Stimulated activated naive CD8-positive, alpha-beta T cell treated with anti-CD3 and anti-CD28 coated beads, Interleukin-15, amount 100 ng/mL, for 72 hours (primary cell): ENCODE results near the gene CFAP299.
"Not testable (repeated sequence)": the region's sequence is repeated elsewhere in the genome, so short reads cannot be mapped to it uniquely, and the experiment has no call there.

Experiments used
- ATAC-seq: fragments of 150-1000 bp; cut with Tn5 transposase; 2 replicates; pipeline ENCODE4 v1.10.0; 2021; ENCODE audit warnings: mild to moderate bottlenecking, moderate library complexity
- DNase-seq, 2 donors: peaks; one replicate each; pipeline ENCODE4 v3.0.0; 2021 to 2022
- H3K27ac Mint-ChIP-seq, 2 donors: one replicate each; pipeline ENCODE4 v1.8.0; 2022; ENCODE audit warnings: mild to moderate bottlenecking in 2 of 2, mixed read lengths in 2 of 2, moderate library complexity in 2 of 2
- H3K27me3 Mint-ChIP-seq: one replicate; pipeline ENCODE4 v1.8.0; 2022; ENCODE audit warnings: mixed read lengths
- H3K4me1 Mint-ChIP-seq: one replicate; pipeline ENCODE4 v1.8.0; 2022; ENCODE audit warnings: mild to moderate bottlenecking, mixed read lengths
- H3K4me3 Mint-ChIP-seq, 2 donors: one replicate each; pipeline ENCODE4 v1.8.0; 2022; ENCODE audit warnings: mild to moderate bottlenecking in 2 of 2, mixed read lengths in 2 of 2, moderate library complexity in 1 of 2
- H3K9me3 Mint-ChIP-seq, 2 donors: one replicate each; pipeline ENCODE4 v1.8.0; 2022; ENCODE audit warnings: mixed read lengths in 2 of 2

Gene CFAP299

GRCh38 chr4:80680934-80681333 is 345.4 kb downstream of the CFAP299 start:
- DNase-seq, result no peak
- no peaks in the 10 kb centered on the region for H3K27me3 Mint-ChIP-seq
- H3K4me1 Mint-ChIP-seq, result peaks cover 13% of the 10 kb centered on the region
- ATAC-seq, result no peak
- H3K9me3 Mint-ChIP-seq, result peaks cover 0 to 7% of the 10 kb centered on the region in 2 donors
- H3K27ac Mint-ChIP-seq, result no peak overlapping the region
- H3K4me3 Mint-ChIP-seq, result no peak overlapping the region

GRCh38 chr4:80685214-80685613 is 349.7 kb downstream of the CFAP299 start:
- ATAC-seq (no peak), DNase-seq (no peak)
- H3K27me3 Mint-ChIP-seq, result no peaks in the 10 kb centered on the region
- H3K4me1 Mint-ChIP-seq, result no peaks in the 10 kb centered on the region
- no peaks in the 10 kb centered on the region for H3K9me3 Mint-ChIP-seq
- H3K4me3 Mint-ChIP-seq, result no peak overlapping the region
- no peak overlapping the region for H3K27ac Mint-ChIP-seq

GRCh38 chr4:80687736-80688135 is 352.2 kb downstream of the CFAP299 start:
- not testable (repeated sequence) for H3K4me1 Mint-ChIP-seq, DNase-seq, H3K27ac Mint-ChIP-seq, H3K4me3 Mint-ChIP-seq, ATAC-seq, H3K27me3 Mint-ChIP-seq, H3K9me3 Mint-ChIP-seq

- ATAC-seq (no peak), DNase-seq (no peak)
These were observed 358.6 kb downstream of the CFAP299 start for GRCh38 chr4:80694171-80694570.

GRCh38 chr4:80705311-80705710 is 369.8 kb downstream of the CFAP299 start:
- Mint-ChIP-seq H3K9me3 (no peaks in the 10 kb centered on the region), H3K27ac (no peak overlapping the region), H3K27me3 (no peaks in the 10 kb centered on the region), H3K4me3 (no peak overlapping the region), H3K4me1 (peaks cover 9% of the 10 kb centered on the region)
- DNase-seq (no peak), ATAC-seq (no peak)

More at GRCh38 chr4:80694171-80694570, 358.6 kb downstream of the CFAP299 start:
- Mint-ChIP-seq H3K9me3 (peaks cover 0 to 5% of the 10 kb centered on the region in 2 donors), H3K27me3 (no peaks in the 10 kb centered on the region), H3K4me3 (no peak overlapping the region), H3K4me1 (no peaks in the 10 kb centered on the region), H3K27ac (no peak overlapping the region)

- H3K4me1 Mint-ChIP-seq, result peaks cover 16% of the 10 kb centered on the region
- no peak overlapping the region for H3K27ac Mint-ChIP-seq
These were observed 373.7 kb downstream of the CFAP299 start for GRCh38 chr4:80709082-80709869.

GRCh38 chr4:80710748-80711451 is 375.4 kb downstream of the CFAP299 start:
- H3K27ac Mint-ChIP-seq, result no peak overlapping the region
- peaks cover 16% of the 10 kb centered on the region for H3K4me1 Mint-ChIP-seq
- no peaks in the 10 kb centered on the region for H3K27me3 Mint-ChIP-seq
- ATAC-seq (peak; percentile 23), DNase-seq (no peak)
- H3K4me3 Mint-ChIP-seq, result no peak overlapping the region
- H3K9me3 Mint-ChIP-seq, result no peaks in the 10 kb centered on the region

More at GRCh38 chr4:80709082-80709869, 373.7 kb downstream of the CFAP299 start:
- H3K27me3 Mint-ChIP-seq, result no peaks in the 10 kb centered on the region
- DNase-seq, result no peak
- H3K4me3 Mint-ChIP-seq, result no peak overlapping the region
- no peak for ATAC-seq
- no peaks in the 10 kb centered on the region for H3K9me3 Mint-ChIP-seq

- Mint-ChIP-seq H3K4me3 (no peak overlapping the region), H3K9me3 (no peaks in the 10 kb centered on the region), H3K27me3 (no peaks in the 10 kb centered on the region), H3K4me1 (peaks cover 16% of the 10 kb centered on the region), H3K27ac (no peak overlapping the region)
- DNase-seq (no peak), ATAC-seq (no peak)
These were observed 376.4 kb downstream of the CFAP299 start for GRCh38 chr4:80711956-80712355.

- Mint-ChIP-seq H3K27me3 (no peaks in the 10 kb centered on the region), H3K9me3 (peaks cover 6 to 7% of the 10 kb centered on the region in 2 donors), H3K4me3 (no peak overlapping the region), H3K27ac (no peak overlapping the region), H3K4me1 (peaks cover 16% of the 10 kb centered on the region)
- ATAC-seq, result no peak
- DNase-seq, result no peak
These were observed 377.9 kb downstream of the CFAP299 start for GRCh38 chr4:80713409-80713808.

GRCh38 chr4:80717204-80717603 is 381.7 kb downstream of the CFAP299 start:
- DNase-seq, result no peak
- Mint-ChIP-seq H3K9me3 (peaks cover 18 to 22% of the 10 kb centered on the region in 2 donors), H3K27me3 (no peaks in the 10 kb centered on the region), H3K4me3 (no peak overlapping the region), H3K4me1 (no peaks in the 10 kb centered on the region), H3K27ac (no peak overlapping the region)
- ATAC-seq, result no peak

- Mint-ChIP-seq H3K9me3 (peaks cover 2 to 4% of the 10 kb centered on the region in 2 donors), H3K27me3 (no peaks in the 10 kb centered on the region), H3K4me1 (no peaks in the 10 kb centered on the region), H3K4me3 (no peak overlapping the region), H3K27ac (no peak overlapping the region)
- ATAC-seq, result no peak
- DNase-seq, result no peak
These were observed 390.9 kb downstream of the CFAP299 start for GRCh38 chr4:80726471-80726870.

GRCh38 chr4:80730158-80730557 is 394.6 kb downstream of the CFAP299 start:
- ATAC-seq, result no peak
- no peak overlapping the region for H3K4me3 Mint-ChIP-seq
- H3K9me3 Mint-ChIP-seq, result peaks cover 4 to 11% of the 10 kb centered on the region in 2 donors
- no peak for DNase-seq
- H3K4me1 Mint-ChIP-seq, result no peaks in the 10 kb centered on the region
- no peaks in the 10 kb centered on the region for H3K27me3 Mint-ChIP-seq
- no peak overlapping the region for H3K27ac Mint-ChIP-seq

GRCh38 chr4:80731436-80731835 is 395.9 kb downstream of the CFAP299 start:
- no peak for DNase-seq
- Mint-ChIP-seq H3K4me1 (no peaks in the 10 kb centered on the region), H3K27ac (no peak overlapping the region), H3K4me3 (no peak overlapping the region), H3K27me3 (no peaks in the 10 kb centered on the region), H3K9me3 (peaks cover 4 to 11% of the 10 kb centered on the region in 2 donors)
- no peak for ATAC-seq

- no peak for DNase-seq
- no peak for ATAC-seq
- H3K9me3 Mint-ChIP-seq, result peaks cover 4 to 11% of the 10 kb centered on the region in 2 donors
- no peaks in the 10 kb centered on the region for H3K4me1 Mint-ChIP-seq
- H3K27ac Mint-ChIP-seq, result no peak overlapping the region
- H3K4me3 Mint-ChIP-seq, result no peak overlapping the region
- no peaks in the 10 kb centered on the region for H3K27me3 Mint-ChIP-seq
These were observed 396.5 kb downstream of the CFAP299 start for GRCh38 chr4:80732010-80732409.

GRCh38 chr4:80740375-80740774 is 404.8 kb downstream of the CFAP299 start:
- no peaks in the 10 kb centered on the region for H3K27me3 Mint-ChIP-seq
- peak overlapping the region in 1 of 2 donors; percentile 80 for H3K27ac Mint-ChIP-seq
- no peaks in the 10 kb centered on the region for H3K4me1 Mint-ChIP-seq
- ATAC-seq (no peak), DNase-seq (no peak)
- peaks cover 18 to 34% of the 10 kb centered on the region in 2 donors for H3K9me3 Mint-ChIP-seq
- no peak overlapping the region for H3K4me3 Mint-ChIP-seq

- H3K4me1 Mint-ChIP-seq, H3K27ac Mint-ChIP-seq, DNase-seq, ATAC-seq, H3K27me3 Mint-ChIP-seq, H3K4me3 Mint-ChIP-seq, H3K9me3 Mint-ChIP-seq: not testable (repeated sequence)
These were observed 414.0 kb downstream of the CFAP299 start for GRCh38 chr4:80749558-80749957.
